Esophagus mucosa (tissue), 1 donor: ENCODE measurements around the gene EIF4A3. TPM values are rescaled to one million over a fixed set of nuclear protein-coding genes. Genes with fewer than 3 reads are reported as not detected.
A peak's percentile ranks its signal among the peaks of the same experiment; 100 is the strongest.

Experiments used
- ATAC-seq: fragments of 200-7000 bp; cut with Tn5 transposase; one replicate; pipeline ENCODE4 v1.9.1; 2020
- total RNA-seq: library from RNA; stranded (reverse); gene quantifications from one replicate; pipeline ENCODE4 v1.2.4, GENCODE V29; 2023
- donor health status: DM: yes; HTN: yes; CAD: no.

Gene EIF4A3
- total RNA-seq, 1 donor from 2014 or later: 93.3 TPM

DNA sequence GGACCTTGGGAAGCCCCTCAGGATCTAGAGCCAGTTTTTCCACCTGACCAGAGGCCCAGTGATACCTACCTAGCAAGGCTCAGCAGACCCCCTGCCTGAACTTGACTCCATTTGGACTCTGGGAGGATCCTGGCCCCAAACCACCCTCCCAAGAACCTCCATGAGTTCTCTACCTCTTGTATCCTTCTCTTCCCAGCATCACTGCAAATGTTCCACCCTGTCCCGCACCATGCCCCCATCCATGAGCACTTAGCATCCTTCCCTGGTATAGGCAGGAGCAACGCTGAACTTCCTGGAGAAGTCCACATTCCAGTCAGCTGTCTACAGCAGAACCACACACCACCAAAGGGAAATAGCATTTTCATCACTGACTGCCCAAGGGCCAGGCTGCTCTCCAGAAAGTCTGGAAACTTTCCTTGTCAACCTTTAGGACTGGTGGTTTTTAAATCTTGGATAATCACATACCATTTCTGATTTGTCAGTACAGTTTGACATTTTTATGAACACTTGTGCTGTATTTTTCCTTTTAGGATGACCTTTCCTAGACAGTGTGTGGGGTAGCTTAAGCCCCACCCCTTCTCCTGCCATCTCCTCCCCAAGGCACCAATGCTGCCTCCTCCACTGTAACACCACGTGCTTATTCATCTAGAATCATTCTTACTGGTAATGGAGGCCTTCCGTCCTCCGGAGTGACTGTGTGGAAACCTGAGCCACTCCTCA is 13.9 kb downstream of the EIF4A3 start:
- peak; percentile 24 for ATAC-seq

DNA sequence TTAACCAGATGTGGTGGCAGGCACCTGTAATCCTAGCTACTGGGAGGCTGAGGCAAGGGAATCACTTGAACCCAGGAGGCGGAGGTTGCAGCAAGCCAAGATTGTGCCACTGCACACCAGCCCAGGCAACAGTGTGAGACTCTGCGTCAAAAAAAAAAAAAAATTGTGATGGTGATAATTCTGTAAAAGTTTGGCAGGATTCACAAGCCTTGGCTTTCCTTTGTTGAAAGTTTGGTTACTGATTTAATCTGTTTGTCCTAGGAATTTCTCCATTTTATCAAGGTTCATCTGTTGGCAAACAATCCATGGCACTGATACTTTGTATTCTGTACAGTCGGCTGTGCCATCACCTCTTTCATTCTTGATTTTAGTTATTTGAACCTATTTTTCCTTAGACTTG is 15.9 kb downstream of the EIF4A3 start:
- ATAC-seq: no peak

DNA sequence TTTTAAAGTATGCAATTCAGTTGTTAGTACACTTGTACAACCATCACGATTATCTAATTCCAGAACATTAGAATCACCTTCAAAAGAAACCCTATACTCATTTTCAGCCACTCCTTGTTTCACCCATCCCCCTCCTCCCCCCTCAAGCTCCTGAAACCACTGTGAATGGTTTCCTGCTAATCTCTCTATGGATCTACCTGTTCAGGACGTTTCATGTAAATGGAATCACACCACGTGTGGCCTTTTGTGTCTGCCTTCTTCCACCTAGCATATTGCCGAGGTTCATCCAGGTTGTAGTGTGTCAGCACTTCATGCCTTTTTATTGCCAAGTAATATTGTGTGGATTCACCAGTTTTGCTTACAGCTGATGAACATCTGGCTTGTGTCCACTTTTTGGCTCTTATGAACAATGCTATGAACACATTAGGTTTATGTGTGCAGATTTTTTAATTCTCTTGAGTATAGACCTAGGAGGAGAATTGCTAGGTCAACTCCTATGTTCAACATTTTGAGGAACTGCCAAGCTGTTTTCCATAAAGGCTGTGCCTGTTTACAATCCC is 17.8 kb downstream of the EIF4A3 start:
- peak; percentile 27 for ATAC-seq

- ATAC-seq: no peak
These were observed 20.5 kb downstream of the EIF4A3 start for GRCh38 chr17:80126449-80126715.

- no peak for ATAC-seq
These were observed 21.1 kb downstream of the EIF4A3 start for GRCh38 chr17:80125656-80126448.

GRCh38 chr17:80124351-80124981 is 22.5 kb downstream of the EIF4A3 start:
- peak; percentile 41 for ATAC-seq

DNA sequence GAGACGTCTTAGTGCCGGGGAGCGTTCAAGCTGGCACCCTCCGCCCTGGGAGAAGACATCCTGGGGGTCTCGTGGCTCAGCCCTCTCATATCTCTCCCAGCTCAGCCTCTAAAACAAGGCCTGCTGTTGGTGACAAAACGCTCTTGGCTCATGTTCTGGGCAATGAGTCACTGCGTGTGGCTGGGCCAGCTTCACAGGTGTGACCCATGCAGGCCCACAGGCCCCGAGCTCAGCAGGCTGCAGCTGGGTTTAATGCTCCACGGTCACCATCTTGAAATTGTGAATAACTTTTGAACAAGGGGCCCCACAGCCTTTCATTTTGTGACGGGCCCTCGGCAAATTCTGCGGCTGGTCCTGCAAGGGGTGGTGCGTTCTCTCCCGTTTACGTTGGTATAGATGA is 23.1 kb downstream of the EIF4A3 start:
- ATAC-seq: peak; percentile 81

DNA sequence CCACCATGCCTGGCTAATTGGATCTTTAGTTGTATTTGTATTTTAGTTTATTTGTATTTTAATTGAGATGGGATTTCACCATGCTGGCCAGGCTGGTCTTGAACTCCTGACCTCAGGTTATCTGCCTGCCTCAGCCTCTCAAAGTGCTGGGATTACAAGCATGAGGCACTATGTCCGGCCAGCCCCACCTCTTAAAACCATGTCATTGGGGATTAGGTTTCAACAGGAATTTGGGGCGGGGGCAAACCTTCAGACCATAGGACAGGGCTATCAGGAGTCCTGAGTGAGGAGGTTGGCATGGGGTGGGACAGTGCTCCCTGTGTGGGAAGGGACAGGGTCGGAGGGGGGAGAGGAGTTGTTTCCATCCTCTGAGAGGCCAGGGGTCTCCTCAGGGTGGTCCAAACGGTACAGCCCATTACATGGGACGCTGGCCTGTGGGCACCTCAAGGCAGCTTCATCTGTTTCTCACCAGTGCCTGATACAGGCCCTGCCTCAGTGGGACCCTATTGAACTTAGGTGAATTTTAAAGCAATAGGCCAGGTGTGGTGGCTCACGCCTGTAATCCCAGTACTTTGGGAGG is 23.9 kb downstream of the EIF4A3 start:
- no peak for ATAC-seq

- ATAC-seq: no peak
These were observed 24.8 kb downstream of the EIF4A3 start for GRCh38 chr17:80122026-80122575.

DNA sequence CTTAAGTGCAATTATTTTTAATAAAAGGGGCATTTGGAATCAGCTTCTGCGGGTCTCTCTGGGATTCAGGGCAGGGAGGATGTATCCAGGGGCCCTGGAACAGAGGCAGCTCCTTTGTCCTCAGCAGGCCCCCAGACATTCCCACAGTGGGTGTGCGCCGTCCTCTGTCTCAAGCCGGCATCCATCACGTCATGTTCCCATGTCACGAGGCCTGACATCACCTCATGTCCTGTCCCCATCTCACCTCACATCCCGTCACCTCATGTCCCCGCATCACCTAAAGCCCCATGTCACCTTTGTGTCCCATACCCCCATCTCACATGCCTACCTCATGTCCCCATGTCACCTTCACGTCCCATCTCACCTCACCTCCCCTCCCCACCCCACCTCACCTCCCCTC is 27.1 kb downstream of the EIF4A3 start:
- no peak for ATAC-seq

DNA sequence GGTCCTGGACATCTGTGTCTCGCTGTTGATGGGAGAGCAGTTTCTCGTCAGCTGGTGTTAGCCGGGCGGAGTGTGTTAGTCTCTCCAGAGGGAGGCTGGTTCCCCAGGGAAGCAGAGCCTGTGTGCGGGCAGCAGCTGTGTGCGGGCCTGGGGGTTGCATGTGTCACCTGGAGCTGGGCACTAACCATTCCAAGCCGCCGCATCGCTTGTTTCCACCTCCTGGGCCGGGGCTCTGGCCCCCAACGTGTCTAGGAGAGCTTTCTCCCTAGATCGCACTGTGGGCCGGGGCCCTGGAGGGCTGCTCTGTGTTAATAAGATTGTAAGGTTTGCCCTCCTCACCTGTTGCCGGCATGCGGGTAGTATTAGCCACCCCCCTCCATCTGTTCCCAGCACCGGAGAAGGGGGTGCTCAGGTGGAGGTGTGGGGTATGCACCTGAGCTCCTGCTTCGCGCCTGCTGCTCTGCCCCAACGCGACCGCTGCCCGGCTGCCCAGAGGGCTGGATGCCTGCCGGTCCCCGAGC is 27.6 kb downstream of the EIF4A3 start:
- ATAC-seq: no peak

- no peak for ATAC-seq
These were observed 28.2 kb downstream of the EIF4A3 start for GRCh38 chr17:80118601-80119270.

GRCh38 chr17:80117491-80118401 is 29.2 kb downstream of the EIF4A3 start:
- ATAC-seq: peak; percentile 27

DNA sequence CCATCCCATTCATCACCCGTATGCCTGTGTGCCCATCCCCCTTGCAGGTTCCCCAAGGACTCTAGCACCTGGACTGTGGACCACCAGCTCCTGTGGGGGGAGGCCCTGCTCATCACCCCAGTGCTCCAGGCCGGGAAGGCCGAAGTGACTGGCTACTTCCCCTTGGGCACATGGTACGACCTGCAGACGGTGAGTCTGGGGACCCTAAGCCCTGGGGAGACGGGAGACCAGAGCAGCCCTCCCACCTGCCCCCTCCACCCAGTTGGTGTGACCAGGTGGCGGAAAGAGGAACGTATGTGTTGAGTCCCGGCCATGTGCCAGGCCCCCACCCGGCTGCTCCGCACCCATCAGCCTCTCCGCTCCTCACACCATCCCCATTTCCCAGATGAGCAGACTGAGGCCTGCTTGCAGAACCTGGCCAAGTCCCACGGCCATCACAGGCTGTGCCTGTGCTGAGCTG is 30.0 kb downstream of the EIF4A3 start:
- ATAC-seq: no peak

DNA sequence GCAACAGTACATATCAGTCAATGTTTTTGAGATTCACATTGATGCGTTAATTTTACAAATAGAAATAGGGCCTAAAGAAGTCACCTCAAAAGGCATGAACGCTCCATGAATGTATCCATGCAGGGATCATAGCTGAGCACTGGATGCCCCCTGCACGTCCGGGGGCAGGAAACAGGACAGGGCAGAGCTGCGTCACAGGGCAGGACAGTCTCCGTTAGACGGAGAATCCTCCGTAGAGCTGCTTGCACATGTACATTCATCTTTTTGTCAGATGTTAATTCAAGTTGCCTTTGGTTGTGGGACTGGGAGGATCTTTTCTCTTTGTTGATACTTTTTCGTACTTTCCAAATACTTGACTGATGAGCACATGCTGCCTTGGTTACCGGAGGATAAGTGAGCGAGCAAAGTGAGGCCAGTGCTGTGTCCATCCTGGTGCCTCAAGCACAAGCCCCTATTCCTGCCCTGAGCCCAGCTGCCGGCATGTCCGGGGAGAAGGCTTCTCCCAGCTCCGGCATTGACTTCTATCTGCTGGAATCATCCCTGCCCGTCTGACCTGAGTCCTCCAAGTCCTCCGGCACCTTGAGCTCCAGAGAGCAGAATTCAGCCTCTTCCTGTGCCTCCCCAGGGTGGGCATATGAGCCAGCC is 30.5 kb downstream of the EIF4A3 start:
- no peak for ATAC-seq

GRCh38 chr17:80115159-80115558 is 31.8 kb downstream of the EIF4A3 start:
- ATAC-seq: no peak

DNA sequence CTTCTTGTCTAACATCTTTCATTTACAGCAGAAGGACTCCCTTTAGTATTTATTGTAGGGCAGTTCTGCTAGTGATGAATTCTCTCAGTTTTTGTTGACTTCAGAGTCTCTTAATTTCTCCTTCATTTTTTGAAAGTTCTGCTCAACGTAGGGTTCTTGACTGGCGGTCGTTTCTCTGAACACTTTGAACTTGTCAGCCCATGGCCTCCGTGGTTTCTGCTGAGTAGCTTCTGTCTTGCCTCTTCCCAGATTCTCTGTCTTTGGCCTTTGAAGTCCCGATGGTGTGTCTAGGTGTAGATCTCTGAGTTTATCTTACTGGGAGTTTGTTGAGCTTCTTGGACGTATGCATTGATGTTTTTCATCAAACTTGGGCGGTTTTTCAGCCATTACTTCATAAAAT is 32.2 kb downstream of the EIF4A3 start:
- ATAC-seq: no peak

DNA sequence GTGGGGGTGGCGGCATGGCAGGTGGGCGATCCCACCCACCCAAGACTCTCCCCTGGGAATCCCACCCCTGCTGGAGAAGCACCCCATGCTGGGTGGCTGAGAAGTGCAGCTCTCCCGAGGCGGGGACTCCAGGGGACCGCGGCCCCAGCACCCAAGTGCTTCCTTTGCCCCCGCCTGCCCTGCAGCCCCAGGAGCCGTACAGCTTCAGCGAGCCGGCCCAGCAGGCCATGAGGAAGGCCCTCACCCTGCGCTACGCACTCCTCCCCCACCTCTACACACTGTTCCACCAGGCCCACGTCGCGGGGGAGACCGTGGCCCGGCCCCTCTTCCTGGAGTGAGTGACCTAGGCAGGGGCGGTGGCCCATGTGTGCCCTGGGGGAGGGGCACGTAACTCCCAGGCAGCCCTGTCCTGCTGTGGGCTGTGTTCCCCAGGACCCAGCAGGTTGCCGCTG is 33.9 kb downstream of the EIF4A3 start:
- ATAC-seq: no peak

GRCh38 chr17:80112471-80113032 is 34.4 kb downstream of the EIF4A3 start:
- no peak for ATAC-seq
